HepG2 (cell line): Measurements from ENCODE around the gene OTUD7B. TPM values are rescaled to one million over a fixed set of nuclear protein-coding genes. Genes with fewer than 3 reads are reported as not detected.

Source experiments
- ATAC-seq: fragments of 200-7000 bp; cut with Tn5 transposase; 3 replicates; pipeline ENCODE4 v1.9.1; 2020; ENCODE audit warnings: mild to moderate bottlenecking, moderate library complexity
- BruUV-seq: library from RNA; stranded (reverse); fragments of 400-500 nt; replicated peaks from 2 replicates; lab custom pipeline; 2021; lab: Mats Ljungman, UMichigan
- CTCF ChIA-PET: fragments of 300-600 bp; formaldehyde crosslinking; extraction: SDS; loops from one replicate; lab custom pipeline; 2021; ENCODE audit warnings: low total read pairs, inconsistent platforms, low intra/inter-chr PET ratio; lab: Yijun Ruan, JAX
- POLR2A ChIA-PET: fragments of 350-600 bp; sonication (Branson Sonifier 250); formaldehyde crosslinking; loops from one replicate; lab custom pipeline; 2020; ENCODE audit warnings: antibody characterized with exemption, inconsistent platforms; lab: Yijun Ruan, JAX
- DNase-seq: peaks from one replicate; pipeline ENCODE4 v3.0.0-alpha.2; 2015; ENCODE audit warnings: low spot score
- FAIRE-seq: peaks from 3 replicates; lab custom pipeline; 2011; peaks lifted over from hg19 to GRCh38; lab: Jason Lieb, UNC
- H2AFZ ChIP-seq: one replicate; pipeline ENCODE4 v1.6.1; 2011; ENCODE audit warnings: low read length, inconsistent platforms
- H3K27ac ChIP-seq: fragments of 300-600 bp; 3 replicates; pipeline ENCODE4 v1.8.0; 2011; ENCODE audit warnings: mixed run types, mild to moderate bottlenecking, mixed read lengths, low read length, inconsistent platforms; ENCODE audit not compliant: insufficient read depth; ENCODE audit errors: extremely low read length
- H3K27me3 ChIP-seq, 2 experiments: fragments of 200-600 bp in 1 of 2; 2 replicates in 1 of 2; 3 replicates in 1 of 2; pipeline versions ENCODE4 v1.6.0 to v1.8.0; 2011; ENCODE audit warnings: low read length in 2 of 2, mild to moderate bottlenecking in 2 of 2, moderate library complexity in 2 of 2, inconsistent platforms in 1 of 2; ENCODE audit not compliant: insufficient read depth in 2 of 2, control insufficient read depth in 1 of 2
- H3K36me3 ChIP-seq, 2 experiments: fragments of 200-600 bp in 1 of 2; replicated peaks in 1 of 2; 2 replicates in 1 of 2; 3 replicates in 1 of 2; pipeline versions ENCODE4 v1.5.1 to v1.8.0; 2011; ENCODE audit warnings: low read length in 2 of 2, inconsistent platforms in 1 of 2; ENCODE audit not compliant: insufficient read depth in 2 of 2, control insufficient read depth in 1 of 2
- H3K4me1 ChIP-seq: 2 replicates; pipeline ENCODE4 v1.5.1; 2012; ENCODE audit warnings: low read length, inconsistent platforms; ENCODE audit not compliant: insufficient read depth
- H3K4me2 ChIP-seq: 2 replicates; pipeline ENCODE4 v1.6.0; 2011; ENCODE audit warnings: low read depth, low read length, inconsistent platforms
- H3K4me3 ChIP-seq, 3 experiments: fragments of 200-600 bp in 1 of 3; sonication (generic), shearing (Covaris generic) in 1 of 3; replicated peaks in 1 of 3; 2 replicates each; pipeline ENCODE4 v1.5.1; 2011 to 2016; ENCODE audit warnings: low read length in 3 of 3, inconsistent platforms in 2 of 3, low read depth in 2 of 3, mild to moderate bottlenecking in 2 of 3, control low read depth in 1 of 3, mixed read lengths in 1 of 3; ENCODE audit not compliant: insufficient read depth in 1 of 3
- H3K79me2 ChIP-seq: one replicate; pipeline ENCODE4 v1.6.1; 2011; ENCODE audit warnings: low read length, inconsistent platforms; ENCODE audit not compliant: insufficient read depth
- H3K9ac ChIP-seq: 2 replicates; pipeline ENCODE4 v1.6.0; 2011; ENCODE audit warnings: mild to moderate bottlenecking, low read depth, low read length, inconsistent platforms; ENCODE audit not compliant: insufficient read depth
- H3K9me3 ChIP-seq: 2 replicates; pipeline ENCODE4 v1.5.1; 2012; ENCODE audit warnings: mild to moderate bottlenecking, low read length
- H4K20me1 ChIP-seq: 2 replicates; pipeline ENCODE4 v1.6.0; 2011; ENCODE audit warnings: inconsistent platforms, mild to moderate bottlenecking, low read length, moderate library complexity; ENCODE audit not compliant: insufficient read depth
- HNRNPK ChIP-seq: fragments of 200-400 bp; formaldehyde crosslinking; IDR thresholded peaks from 2 replicates; pipeline ENCODE4 v1.6.1; 2018; ENCODE audit warnings: low read length, low read depth, moderate library complexity, mild to moderate bottlenecking; ENCODE audit not compliant: poor library complexity, severe bottlenecking
- IRF9 ChIP-seq: sonication (generic); formaldehyde crosslinking; IDR thresholded peaks from 2 replicates; pipeline ENCODE4 v1.8.0; 2022; ENCODE audit warnings: missing genetic modification reagents, mild to moderate bottlenecking, borderline replicate concordance
- KLF15 ChIP-seq: sonication (generic); formaldehyde crosslinking; IDR thresholded peaks from 2 replicates; pipeline ENCODE4 v1.8.1; 2023; ENCODE audit warnings: borderline replicate concordance, mild to moderate bottlenecking, inconsistent platforms, missing genetic modification reagents, mixed read lengths
- MEIS1 ChIP-seq: sonication (generic); formaldehyde crosslinking; IDR thresholded peaks from 2 replicates; pipeline ENCODE4 v1.9.0; 2021; ENCODE audit warnings: mild to moderate bottlenecking, missing genetic modification reagents, moderate library complexity, borderline replicate concordance
- NFE2L2 ChIP-seq: fragments of 150-350 bp; IDR thresholded peaks from 2 replicates; pipeline ENCODE4 v1.6.1; 2014; ENCODE audit warnings: low read length
- NR1H2 ChIP-seq: sonication (generic); formaldehyde crosslinking; IDR thresholded peaks from 2 replicates; pipeline ENCODE4 v1.8.1; 2022; ENCODE audit warnings: low read depth, missing genetic modification reagents, borderline replicate concordance
- PAX8 ChIP-seq: sonication (generic); formaldehyde crosslinking; IDR thresholded peaks from 2 replicates; pipeline ENCODE4 v1.8.0; 2022; ENCODE audit warnings: mild to moderate bottlenecking, missing genetic modification reagents, borderline replicate concordance
- PRMT3 ChIP-seq: sonication (generic); formaldehyde crosslinking; IDR thresholded peaks from 2 replicates; pipeline ENCODE4 v1.8.1; 2022; ENCODE audit warnings: low read depth, mild to moderate bottlenecking, moderate library complexity, missing genetic modification reagents, borderline replicate concordance
- PTBP1 ChIP-seq: fragments of 200-400 bp; formaldehyde crosslinking; IDR thresholded peaks from 2 replicates; pipeline ENCODE4 v1.6.1; 2018; ENCODE audit warnings: low read length, low read depth; ENCODE audit not compliant: poor library complexity, severe bottlenecking
- SSRP1 ChIP-seq: IDR thresholded peaks from 2 replicates; pipeline ENCODE4 v1.6.1; 2016; ENCODE audit warnings: control low read depth
- YY1 ChIP-seq: IDR thresholded peaks from 2 replicates; pipeline ENCODE4 v1.6.1; 2011; ENCODE audit warnings: low read length, low read depth, moderate library complexity, mild to moderate bottlenecking; ENCODE audit not compliant: insufficient read depth, insufficient replicate concordance
- ZBTB39 ChIP-seq: sonication (generic); formaldehyde crosslinking; IDR thresholded peaks from 2 replicates; pipeline ENCODE4 v1.5.0; 2020; ENCODE audit warnings: missing genetic modification reagents
- ZBTB8A ChIP-seq: sonication (generic); formaldehyde crosslinking; IDR thresholded peaks from 2 replicates; pipeline ENCODE4 v1.4.0; 2020; ENCODE audit warnings: mild to moderate bottlenecking, low read depth, missing genetic modification reagents, borderline replicate concordance
- ZNF660 ChIP-seq: sonication (generic); formaldehyde crosslinking; IDR thresholded peaks from 2 replicates; pipeline ENCODE4 v1.5.1; 2020; ENCODE audit warnings: mild to moderate bottlenecking, low read depth, missing genetic modification reagents, borderline replicate concordance
- ZNF709 ChIP-seq: sonication (generic); formaldehyde crosslinking; IDR thresholded peaks from 2 replicates; pipeline ENCODE4 v1.5.0; 2020; ENCODE audit warnings: mild to moderate bottlenecking, missing genetic modification reagents
- WGBS: methylation state at CpG from one replicate; pipeline ENCODE4 v1.1.6; 2017; ENCODE audit warnings: low lambda C conversion rate; 5-methylcytosine and 5-hydroxymethylcytosine counted together
- in situ Hi-C: cut with HindIII; loops from 2 replicates; pipeline ENCODE4 v1.10.0; 2017; ENCODE audit warnings: low pct_unique_long_range_greater_than_20kb; ENCODE audit not compliant: extremely low pct_ligation_motif_present
- intact Hi-C: fragments of 100-400 bp; cut with micrococcal nuclease; formaldehyde crosslinking; loops from one replicate; pipeline ENCODE4 v1.10.0; 2022; ENCODE audit not compliant: unreplicated experiment
- polyA plus RNA-seq, 8 experiments: library from polyadenylated mRNA; depleted of rRNA in 3 of 8; stranded (reverse) in 7 of 8; unstranded in 1 of 8; fragments of >200 nt; fragmentation: Illumina TruSeq in 4 of 8; extraction: Trizol in 4 of 8; gene quantifications; 2 replicates each; pipeline versions ENCODE4 v1.2.1 to v1.2.3, GENCODE V29; 2011 to 2016; ENCODE audit warnings: low read depth in 4 of 8, missing spikeins in 1 of 8, mixed read lengths in 1 of 8; ENCODE audit not compliant: insufficient read depth in 1 of 8
- total RNA-seq, 5 experiments: library from RNA; depleted of rRNA; stranded (reverse); fragments of >200 nt; fragmentation: Illumina TruSeq; extraction: Trizol; gene quantifications; 2 replicates each; pipeline ENCODE4 v1.2.3, GENCODE V29; 2016; ENCODE audit warnings: low read depth in 1 of 5
- TF ChIP-seq, protein P1 (sequence below): sonication (generic); formaldehyde crosslinking; IDR thresholded peaks from 2 replicates; pipeline ENCODE4 v1.5.1; 2020; ENCODE audit warnings: mild to moderate bottlenecking, missing genetic modification reagents, moderate library complexity

OTUD7B gene
- total and polyA plus RNA-seq, 2 of the 13 experiments (the other 11 are each of a cell fraction or from before 2014, with no cell fraction given): 5.1 to 11.2 TPM

DNA sequence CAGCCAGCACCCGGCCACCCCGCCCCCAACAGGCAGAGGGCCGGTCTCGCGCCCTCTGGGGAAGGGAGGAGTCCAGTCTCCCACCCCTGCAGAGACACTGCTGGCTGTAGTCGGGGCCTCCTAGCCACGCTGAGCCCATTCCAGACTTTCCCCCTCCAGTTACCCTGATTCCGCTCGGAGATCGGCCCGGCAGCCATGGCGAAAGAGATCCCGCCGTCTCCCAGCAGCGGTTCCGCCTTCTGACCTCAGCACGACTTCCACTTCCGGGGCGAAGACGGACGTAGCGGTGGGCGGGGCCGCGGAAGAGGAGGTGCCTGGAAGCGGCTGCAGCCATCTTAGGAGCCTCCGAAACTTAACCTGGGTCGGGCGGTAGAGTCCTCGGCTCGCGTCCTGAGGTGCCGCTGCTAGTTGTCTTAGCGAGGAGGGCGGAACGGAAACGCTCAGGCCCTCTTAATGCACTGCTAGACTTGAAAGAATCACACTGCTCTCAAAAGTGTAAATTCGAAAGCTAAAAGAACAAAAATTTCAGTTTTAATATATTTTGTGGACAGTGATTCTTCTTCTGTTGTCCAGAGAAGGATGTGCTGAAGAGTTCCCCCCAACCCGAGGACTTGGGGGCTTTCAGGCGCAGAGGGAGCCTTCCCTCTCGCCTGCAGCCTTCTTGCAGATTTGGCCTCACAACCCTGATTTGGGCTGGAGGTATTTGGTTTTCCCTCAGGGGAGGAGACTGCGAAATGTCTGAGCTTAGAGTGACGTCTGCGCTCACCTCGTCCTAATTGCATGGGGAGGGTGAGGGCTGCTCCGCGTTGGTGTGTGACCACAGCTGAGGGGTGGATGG is 82.7 kb downstream of the OTUD7B start, which contains the start of gene SF3B4:
Gene SF3B4, minus strand, starts transcription at position 241 of the 838 bp plus-strand sequence. Its CDS starts 44 bp downstream, at position 197.
- ATAC-seq (peak; percentile 99), DNase-seq (peak; percentile 87), FAIRE-seq (peak; percentile 79)
- 0% methylated on average over 29 of the region's 47 CpGs for WGBS
- 0 out of 2 replicates have a peak, but pooled peaks cover 3% of the 10 kb centered on the region for H4K20me1 ChIP-seq
- CTCF ChIA-PET: no interaction called here
- H3K4me1 ChIP-seq: peaks cover 30% of the 10 kb centered on the region
- peak within 1 kb of the TSS; percentile 90 for H3K4me2 ChIP-seq
- POLR2A ChIA-PET: interaction anchor here (0.7 to 2.3 kb wide), 9 partner anchors 8 to 258 kb away, joined by 3 to 27 read pairs (median 4); partner anchors contain the start of genes MTMR11, OTUD7B and SV2A
- in situ Hi-C loops: no loop called here
- H3K27ac ChIP-seq: peak within 1 kb of the TSS; percentile 88
- H2AFZ ChIP-seq: no peak within 1 kb of the TSS
- peak within 1 kb of the TSS; percentile 90 to 99 (median 92) for H3K4me3 ChIP-seq
- peak within 1 kb of the TSS; percentile 85 for H3K9ac ChIP-seq
- BruUV-seq: TSS peak; percentile 98
- H3K27me3 ChIP-seq: no peaks in the 10 kb centered on the region; a peak in 1 of 5 replicates
- no peaks in the 10 kb centered on the region for H3K9me3 ChIP-seq
- intact Hi-C loops: loop anchor here (1.0 kb wide), 1 partner anchor 25 kb away; no protein-coding TSS in a partner anchor
- H3K79me2 ChIP-seq: peaks cover 17% of the 10 kb centered on the region
- peaks cover 13 to 36% of the 10 kb centered on the region in 2 experiments; a peak in 4 of 5 replicates for H3K36me3 ChIP-seq
- TF ChIP-seq MEIS1 (0 out of 2 replicates have a peak, but pooled peaks have one; percentile 35), ZNF660 (no peak), ZBTB8A (no peak), YY1 (peak; percentile 96), SSRP1 (CRISPR knock-in tag) (peak; percentile 43), IRF9 (CRISPR knock-in tag) (no peak; the same call in 1 of the 2 replicates), KLF15 (CRISPR knock-in tag) (no peak; the same call in 1 of the 2 replicates), PAX8 (CRISPR knock-in tag) (no peak), PTBP1 (no peak), HNRNPK (no peak), ZNF709 (CRISPR knock-in tag) (no peak), NR1H2 (CRISPR knock-in tag) (no peak), NFE2L2 (no peak), PRMT3 (CRISPR knock-in tag) (no peak), ZBTB39 (CRISPR knock-in tag) (no peak)
- TF ChIP-seq, protein P1, sequence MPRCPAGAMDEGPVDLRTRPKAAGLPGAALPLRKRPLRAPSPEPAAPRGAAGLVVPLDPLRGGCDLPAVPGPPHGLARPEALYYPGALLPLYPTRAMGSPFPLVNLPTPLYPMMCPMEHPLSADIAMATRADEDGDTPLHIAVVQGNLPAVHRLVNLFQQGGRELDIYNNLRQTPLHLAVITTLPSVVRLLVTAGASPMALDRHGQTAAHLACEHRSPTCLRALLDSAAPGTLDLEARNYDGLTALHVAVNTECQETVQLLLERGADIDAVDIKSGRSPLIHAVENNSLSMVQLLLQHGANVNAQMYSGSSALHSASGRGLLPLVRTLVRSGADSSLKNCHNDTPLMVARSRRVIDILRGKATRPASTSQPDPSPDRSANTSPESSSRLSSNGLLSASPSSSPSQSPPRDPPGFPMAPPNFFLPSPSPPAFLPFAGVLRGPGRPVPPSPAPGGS (CRISPR knock-in tag): no peak
